GM10266 (cell line): ENCODE results near the gene NOC3L.

Experiments used
- DNase-seq: peaks from one replicate; pipeline ENCODE4 v3.0.0; 2012; ENCODE audit errors: extremely low spot score
- CTCF ChIP-seq: IDR thresholded peaks from 2 replicates; pipeline ENCODE4 v1.5.1; 2012; ENCODE audit warnings: mild to moderate bottlenecking, low read depth; ENCODE audit not compliant: control insufficient read depth, insufficient read depth; ENCODE audit errors: missing control alignments

The NOC3L gene

GRCh38 chr10:94362360-94363250 lies at the start of gene NOC3L:
Gene NOC3L (minus strand): TSS chr10:94362939. CDS start chr10:94362838, 101 bp downstream.
- peak; percentile 97 for TF ChIP-seq CTCF
- DNase-seq: peak; percentile 87

- no peak for DNase-seq
Measured at GRCh38 chr10:94412449-94412848, 49.7 kb upstream of the NOC3L start.

GRCh38 chr10:94411304-94411703 lies 48.6 kb upstream of the NOC3L start:
- TF ChIP-seq CTCF: no peak
- no peak for DNase-seq

More at GRCh38 chr10:94412449-94412848, 49.7 kb upstream of the NOC3L start:
- no peak for TF ChIP-seq CTCF

GRCh38 chr10:94409021-94409657 lies 46.4 kb upstream of the NOC3L start:
- no peak for DNase-seq
- no peak for TF ChIP-seq CTCF

- DNase-seq: no peak
- TF ChIP-seq CTCF: no peak
Measured at GRCh38 chr10:94407668-94408067, 44.9 kb upstream of the NOC3L start.

GRCh38 chr10:94405406-94405805 lies 42.7 kb upstream of the NOC3L start:
- no peak for DNase-seq
- no peak for TF ChIP-seq CTCF
